Ramos (cell line): Measurements from ENCODE around the gene ARHGEF16.

ENCODE experiments used
- in situ Hi-C: fragments of 300-500 bp; cut with MboI; formaldehyde crosslinking; loops from one replicate; pipeline ENCODE4 v1.14.3; 2022; ENCODE audit warnings: low sequenced_read_pairs; ENCODE audit not compliant: unreplicated experiment

The ARHGEF16 gene

GRCh38 chr1:3465091-3465934, 10.8 kb downstream of the ARHGEF16 start:
- in situ Hi-C loops, result no loop called here

DNA sequence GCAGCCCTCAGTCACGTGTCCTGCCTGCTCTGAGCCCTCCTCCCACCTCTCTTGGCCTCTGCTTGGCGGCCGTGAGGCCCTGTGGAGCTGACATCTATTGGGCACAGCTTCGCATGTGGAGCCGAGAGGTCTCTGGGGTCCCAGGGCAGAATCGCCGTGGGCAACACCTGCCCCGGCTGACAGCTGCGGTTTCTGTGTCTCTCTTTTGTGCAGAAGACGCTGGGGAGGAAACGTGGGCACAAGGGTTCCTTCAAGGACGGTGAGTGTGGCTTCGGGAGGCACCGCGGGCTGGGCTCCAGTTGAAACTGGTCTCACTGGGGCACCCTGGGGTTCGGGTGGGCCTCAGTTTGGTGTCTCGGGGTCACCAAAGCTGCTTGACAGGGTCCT, 11.5 kb downstream of the ARHGEF16 start:
- in situ Hi-C loops, result no loop called here

GRCh38 chr1:3466366-3467075, 12.1 kb downstream of the ARHGEF16 start:
- in situ Hi-C loops, result no loop called here

DNA sequence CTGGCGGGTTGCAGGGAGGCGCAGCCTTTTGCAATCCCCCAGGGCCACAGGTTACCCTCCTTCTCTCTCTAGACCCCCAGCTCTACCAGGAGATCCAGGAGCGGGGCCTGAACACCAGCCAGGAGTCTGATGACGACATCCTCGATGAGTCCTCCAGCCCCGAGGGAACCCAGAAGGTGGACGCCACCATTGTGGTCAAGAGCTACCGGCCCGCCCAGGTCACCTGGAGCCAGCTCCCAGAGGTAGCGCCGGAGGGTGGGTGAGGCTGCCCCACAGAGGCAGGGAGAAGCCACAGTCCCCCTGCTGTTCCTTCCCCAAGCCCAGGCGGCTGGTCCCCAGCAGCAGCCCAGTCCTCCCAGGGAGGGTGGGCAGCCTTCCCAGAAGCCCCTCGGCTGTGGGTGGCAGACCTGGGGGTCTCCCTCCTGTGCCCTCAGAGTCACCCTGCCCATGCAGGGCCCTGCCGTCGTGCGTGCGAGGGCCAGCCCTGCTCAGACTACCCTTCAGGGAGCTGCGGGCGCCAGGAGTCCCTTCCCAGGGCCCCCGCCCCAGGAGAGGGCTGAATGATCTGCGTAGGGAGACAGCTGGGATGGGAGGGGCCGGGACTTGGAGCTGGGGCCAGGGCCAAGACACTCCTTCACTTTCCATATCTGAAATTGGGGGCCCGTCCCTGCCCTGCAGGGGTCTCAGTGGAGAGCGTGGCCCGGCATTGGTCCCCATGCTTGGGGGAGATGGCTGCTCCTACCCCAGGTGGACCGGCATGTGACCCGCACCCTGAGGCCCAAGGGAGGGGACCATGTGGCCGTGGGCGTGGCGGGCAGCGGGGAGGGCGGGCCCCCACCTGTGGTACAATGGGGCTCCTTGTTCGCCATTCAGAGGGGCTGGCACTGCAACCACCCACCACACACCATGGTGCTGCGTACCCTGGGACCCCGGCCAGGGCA, 12.9 kb downstream of the ARHGEF16 start:
- in situ Hi-C loops, result no loop called here

- in situ Hi-C loops, result no loop called here
These were observed 14.0 kb downstream of the ARHGEF16 start for GRCh38 chr1:3468236-3469103.

GRCh38 chr1:3469104-3469848, 14.8 kb downstream of the ARHGEF16 start:
- in situ Hi-C loops, result no loop called here

DNA sequence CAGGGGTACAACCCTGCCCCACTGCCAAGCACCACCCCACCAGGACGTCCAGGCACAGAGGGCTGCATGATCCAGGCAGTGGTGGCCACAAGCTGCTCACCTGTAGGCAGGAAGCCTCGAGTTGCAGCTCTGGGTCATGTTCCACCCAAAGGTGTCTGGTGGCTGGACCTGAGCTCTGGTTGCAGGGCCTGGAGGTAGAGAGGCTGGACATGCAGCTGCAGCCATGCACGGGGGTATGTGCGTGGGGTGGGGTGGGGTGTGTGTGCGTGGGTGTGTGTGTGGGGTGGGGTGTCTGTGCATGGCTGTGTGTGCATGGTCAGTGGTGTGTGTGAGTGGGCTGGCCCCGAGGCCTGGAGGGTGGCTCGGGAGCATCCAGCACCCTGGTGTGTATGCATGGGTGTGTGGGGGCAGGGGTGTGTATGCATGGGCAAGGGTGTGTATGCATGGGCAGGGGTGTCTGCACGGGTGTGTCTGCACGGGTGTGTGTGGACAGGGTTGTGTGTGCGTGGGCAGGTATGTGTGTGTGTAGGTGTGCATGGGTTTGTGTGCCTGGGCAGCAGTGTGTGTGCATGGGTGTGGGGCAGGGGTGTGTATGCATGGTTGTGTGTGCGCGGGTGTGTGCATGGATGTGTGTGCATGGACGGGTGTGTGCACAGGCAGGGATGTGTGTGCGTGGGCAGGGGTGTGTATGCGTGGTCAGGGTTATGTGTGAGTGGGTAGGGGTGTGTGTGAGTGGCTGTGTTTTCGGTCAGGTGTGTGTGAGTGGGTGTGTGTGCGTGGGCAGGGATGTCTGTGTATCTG, 15.6 kb downstream of the ARHGEF16 start:
- in situ Hi-C loops, result no loop called here

DNA sequence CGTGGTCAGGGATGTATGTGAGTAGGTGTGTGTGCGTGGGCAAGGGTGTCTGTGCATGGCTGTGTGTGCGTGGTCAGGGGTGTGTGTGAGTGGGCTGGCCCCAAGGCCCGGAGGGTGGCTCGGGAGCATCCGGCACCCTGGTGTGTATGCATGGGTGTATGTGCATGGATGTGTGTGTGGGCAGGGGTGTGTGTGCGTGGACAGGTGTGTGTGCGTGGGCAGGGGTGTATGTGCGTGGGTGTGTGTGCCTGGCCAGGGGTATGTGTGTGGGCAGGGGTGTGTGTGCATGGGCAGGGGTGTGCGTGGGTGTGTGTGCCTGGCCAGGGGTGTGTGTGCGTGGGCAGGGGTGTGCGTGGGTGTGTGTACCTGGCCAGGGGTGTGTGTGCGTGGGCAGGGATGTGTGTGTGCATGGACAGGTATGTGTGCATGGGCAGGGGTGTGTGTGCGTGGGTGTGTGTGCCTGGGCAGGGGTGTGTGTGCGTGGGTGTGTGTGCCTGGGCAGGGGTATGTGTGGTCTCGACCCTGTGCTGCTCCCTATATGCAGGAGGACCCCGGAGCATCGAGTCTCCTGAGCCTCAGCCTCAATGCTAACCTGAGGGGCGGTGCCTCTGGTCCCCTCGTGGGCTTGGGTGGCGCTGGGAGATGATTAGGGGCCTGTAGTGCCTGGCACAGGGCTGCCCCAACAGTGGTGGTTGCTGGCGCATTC, 16.3 kb downstream of the ARHGEF16 start:
- in situ Hi-C loops, result no loop called here

DNA sequence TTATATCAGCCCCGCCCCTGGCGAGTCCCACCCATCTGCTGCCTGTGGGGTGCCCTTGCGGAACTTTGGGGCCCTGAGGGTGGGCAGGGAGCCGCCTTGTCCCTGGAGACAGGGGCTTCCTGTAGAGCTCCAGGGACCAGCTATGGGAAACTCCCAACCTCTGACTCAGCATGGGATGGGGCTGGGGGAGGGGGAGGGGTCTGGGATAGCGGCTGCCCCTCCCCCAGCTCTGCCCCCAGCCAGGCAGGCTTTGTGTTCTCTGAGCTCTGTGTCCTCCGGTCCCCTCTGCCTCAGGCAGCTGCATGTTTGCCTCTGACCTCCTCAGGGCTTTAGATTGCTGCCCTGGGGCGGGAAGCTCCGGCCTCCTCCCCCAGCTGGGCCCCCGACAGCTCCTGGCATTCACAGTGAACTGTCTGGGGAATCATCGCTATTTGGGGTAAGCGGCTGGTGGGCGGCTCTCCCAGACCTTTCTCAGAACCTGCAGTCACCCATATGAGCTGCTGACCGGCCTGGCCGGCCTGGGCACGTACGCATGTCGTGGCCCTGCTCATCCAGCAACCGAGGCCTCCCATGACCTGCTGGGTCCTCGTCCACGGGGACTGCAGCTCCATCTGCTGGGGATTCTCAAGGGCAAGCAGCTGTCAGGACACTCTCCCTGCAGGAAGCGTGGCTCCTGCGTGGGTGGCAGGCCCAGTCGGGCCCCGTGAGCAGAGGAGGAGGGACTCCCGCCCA, 17.1 kb downstream of the ARHGEF16 start:
- in situ Hi-C loops, result no loop called here

DNA sequence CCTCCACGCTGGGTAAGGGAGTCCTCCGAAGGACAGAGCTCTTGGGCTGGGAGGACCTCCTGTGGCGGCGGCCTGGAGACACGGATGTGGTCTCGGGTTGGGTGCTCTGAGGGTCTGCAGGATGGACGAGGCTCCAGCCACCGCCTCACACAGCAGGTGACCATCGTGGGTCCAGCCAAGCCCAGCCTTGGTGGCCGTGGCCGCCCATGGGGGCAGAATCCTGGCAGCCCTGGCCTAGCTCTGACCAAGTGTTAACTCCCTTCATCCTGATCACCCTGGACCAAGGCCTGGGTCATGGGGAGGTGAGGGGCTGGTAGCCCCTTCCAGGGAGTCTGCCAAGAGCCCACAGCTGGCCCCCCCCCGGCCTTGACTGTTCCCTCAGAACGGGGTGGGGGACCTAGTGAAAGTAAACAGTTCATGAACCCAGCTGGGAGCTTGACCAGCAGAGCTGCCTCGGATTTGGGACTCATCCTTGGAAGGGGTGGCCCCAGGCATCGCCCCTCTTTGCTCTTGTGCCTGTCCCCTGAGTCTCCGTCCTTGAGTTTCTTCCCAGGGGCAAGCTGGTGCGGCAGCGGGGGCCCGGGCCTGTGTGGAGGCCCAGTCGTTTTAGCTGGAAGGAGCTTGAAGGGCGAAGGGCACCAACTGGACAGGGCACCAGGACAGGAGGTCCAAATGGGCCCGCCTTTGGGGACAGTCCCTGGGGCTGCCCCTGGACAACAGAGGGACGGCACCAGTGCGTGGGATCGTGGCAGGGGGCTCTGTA, 17.8 kb downstream of the ARHGEF16 start:
- in situ Hi-C loops, result no loop called here

GRCh38 chr1:3472906-3473305, 18.4 kb downstream of the ARHGEF16 start:
- in situ Hi-C loops, result no loop called here

DNA sequence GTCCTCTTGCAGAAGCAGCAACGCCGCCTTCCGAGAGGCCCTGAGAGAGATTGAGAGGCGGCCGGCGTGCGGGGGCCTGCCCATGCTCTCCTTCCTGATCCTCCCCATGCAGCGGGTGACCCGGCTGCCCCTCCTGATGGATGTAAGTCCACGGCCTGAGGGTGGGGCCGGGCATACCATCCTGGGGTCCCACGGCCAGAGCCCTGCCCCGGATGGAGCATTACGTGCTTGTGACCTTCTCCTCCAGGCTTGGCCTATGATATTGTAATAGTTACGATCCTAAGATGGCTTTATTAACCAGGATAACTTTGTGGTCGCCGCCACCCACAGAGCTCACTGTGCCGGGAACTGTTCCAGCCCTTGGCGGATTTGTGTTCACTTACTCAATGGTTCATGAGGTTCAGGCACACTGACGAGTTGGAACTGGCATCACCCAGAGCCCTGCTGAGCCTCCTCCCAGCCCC, 18.9 kb downstream of the ARHGEF16 start:
- in situ Hi-C loops, result no loop called here

- in situ Hi-C loops, result no loop called here
These were observed 19.6 kb downstream of the ARHGEF16 start for GRCh38 chr1:3474016-3474415.

DNA sequence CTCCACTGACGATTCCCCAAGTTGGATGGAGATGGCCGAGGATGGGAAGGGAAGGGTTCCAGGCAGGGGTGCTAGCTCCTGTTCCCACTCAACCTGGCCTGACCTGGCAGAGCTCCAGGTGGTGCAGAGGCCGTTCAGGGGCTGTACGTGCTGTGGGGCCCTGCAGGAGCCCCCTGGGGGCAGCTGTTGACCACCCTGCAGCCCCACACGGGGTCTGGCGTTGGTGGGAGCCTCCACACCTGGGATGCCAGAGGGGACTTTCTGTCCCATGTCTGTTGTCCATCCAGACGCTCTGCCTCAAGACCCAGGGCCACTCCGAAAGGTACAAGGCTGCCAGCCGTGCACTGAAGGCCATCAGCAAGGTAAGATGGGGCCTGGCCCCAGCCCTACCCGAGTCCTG, 20.0 kb downstream of the ARHGEF16 start:
- in situ Hi-C loops, result no loop called here

GRCh38 chr1:3475839-3476573, 21.5 kb downstream of the ARHGEF16 start:
- in situ Hi-C loops, result no loop called here
